Gastrocnemius medialis (tissue), 4 donors: ENCODE data around the gene NFAM1.

Experiments used
- CTCF ChIP-seq, 5 experiments: fragments of 450-650 bp in 3 of 5; fragments of 200-600 bp in 2 of 5; sonication (generic) in 2 of 5; IDR thresholded peaks in 4 of 5; conservative IDR thresholded peaks in 1 of 5; 1 replicate in 4 of 5; 2 replicates in 1 of 5; pipeline ENCODE4 v1.5.1; 2016 to 2019; ENCODE audit warnings: antibody characterized with exemption in 5 of 5, mild to moderate bottlenecking in 3 of 5, moderate library complexity in 3 of 5
- POLR2A ChIP-seq, 2 donors: fragments of 450-650 bp; IDR thresholded peaks; one replicate each; pipeline ENCODE4 v1.6.1; 2017; ENCODE audit warnings: antibody characterized with exemption in 2 of 2, mild to moderate bottlenecking in 2 of 2, moderate library complexity in 2 of 2

GRCh38 chr22:42356533-42356932 is 75.7 kb downstream of the NFAM1 start:
- TF ChIP-seq CTCF (IDR thresholded peaks at IDR 0.05 in 4 of 5, conservative IDR thresholded peaks at IDR 0.05 in 1 of 5) (no peak), POLR2A (IDR thresholded peaks at IDR 0.05) (no peak)
